Gastrocnemius medialis (tissue), 4 donors: ENCODE results near the gene ZYX.

Experiments
- CTCF ChIP-seq, 5 experiments: fragments of 450-650 bp in 3 of 5; fragments of 200-600 bp in 2 of 5; sonication (generic) in 2 of 5; IDR thresholded peaks in 4 of 5; conservative IDR thresholded peaks in 1 of 5; 1 replicate in 4 of 5; 2 replicates in 1 of 5; pipeline ENCODE4 v1.5.1; 2016 to 2019; ENCODE audit warnings: antibody characterized with exemption in 5 of 5, mild to moderate bottlenecking in 3 of 5, moderate library complexity in 3 of 5
- POLR2A ChIP-seq, 2 donors: fragments of 450-650 bp; IDR thresholded peaks; one replicate each; pipeline ENCODE4 v1.6.1; 2017; ENCODE audit warnings: antibody characterized with exemption in 2 of 2, mild to moderate bottlenecking in 2 of 2, moderate library complexity in 2 of 2

GRCh38 chr7:143399642-143400041 is 18.5 kb downstream of the ZYX start:
- TF ChIP-seq CTCF (IDR thresholded peaks at IDR 0.05 in 4 of 5, conservative IDR thresholded peaks at IDR 0.05 in 1 of 5) (no peak), POLR2A (IDR thresholded peaks at IDR 0.05) (no peak)
